OCI-LY3 (cell line): ENCODE results near the gene BAZ2B.

Experiments
- H2AFZ ChIP-seq: fragments of 200-600, 300-600 bp; shearing (Covaris generic); 2 replicates; pipeline ENCODE4 v1.6.0; 2014; ENCODE audit warnings: antibody characterized with exemption, low read depth, low read length
- H3K27ac ChIP-seq: fragments of 200-600, 300-600 bp; sonication (generic); 2 replicates; pipeline ENCODE4 v1.5.1; 2014; ENCODE audit warnings: mild to moderate bottlenecking, low read length, moderate library complexity, mixed read lengths
- H3K27me3 ChIP-seq: fragments of 200-600, 300-600 bp; sonication (generic); 2 replicates; pipeline ENCODE4 v1.6.1; 2014; ENCODE audit warnings: low read depth, low read length, mixed read lengths
- H3K36me3 ChIP-seq: fragments of 200-600, 300-600 bp; sonication (generic); replicated peaks from 2 replicates; pipeline ENCODE3; 2014; ENCODE audit warnings: low read depth, low read length, mixed read lengths
- H3K4me1 ChIP-seq: fragments of 300-600, 200-600 bp; sonication (generic); 2 replicates; pipeline ENCODE4 v1.6.1; 2014; ENCODE audit warnings: low read length, mixed read lengths
- H3K4me2 ChIP-seq: fragments of 200-600, 300-600 bp; sonication (generic); 2 replicates; pipeline ENCODE4 v1.6.1; 2014; ENCODE audit warnings: low read length, mixed read lengths
- H3K4me3 ChIP-seq: fragments of 300-600, 200-600 bp; sonication (generic); 2 replicates; pipeline ENCODE4 v1.5.1; 2014; ENCODE audit warnings: antibody characterized with exemption, mild to moderate bottlenecking, low read length, moderate library complexity
- H3K79me2 ChIP-seq: fragments of 300-600, 200-600 bp; shearing (Covaris generic); 2 replicates; pipeline ENCODE4 v1.6.1; 2014; ENCODE audit warnings: mild to moderate bottlenecking, low read length, mixed read lengths
- H3K9ac ChIP-seq: fragments of 300-600, 200-600 bp; shearing (Covaris generic); 2 replicates; pipeline ENCODE4 v1.6.0; 2014; ENCODE audit warnings: mild to moderate bottlenecking, low read length, moderate library complexity
- H3K9me3 ChIP-seq: fragments of 200-600, 300-600 bp; shearing (Covaris generic); 2 replicates; pipeline ENCODE4 v1.6.1; 2014; ENCODE audit warnings: low read length, mixed read lengths; ENCODE audit not compliant: insufficient read depth
- H4K20me1 ChIP-seq: fragments of 200-600, 300-600 bp; sonication (generic); 2 replicates; pipeline ENCODE4 v1.6.1; 2016; ENCODE audit warnings: low read length, mixed read lengths; ENCODE audit not compliant: insufficient read depth
- CTCF ChIP-seq: fragments of 200-600, 300-600 bp; sonication (generic); IDR thresholded peaks from 2 replicates; pipeline ENCODE4 v1.5.1; 2014; ENCODE audit warnings: antibody characterized with exemption, low read length, low read depth
- EZH2phosphoT487 ChIP-seq: fragments of 200-600 bp; shearing (Covaris generic); IDR thresholded peaks from 2 replicates; pipeline ENCODE4 v1.6.1; 2018; ENCODE audit warnings: antibody characterized with exemption, mixed run types, low read depth

Gene BAZ2B

GRCh38 chr2:159349674-159350299 is 266.6 kb downstream of the BAZ2B start:
- TF ChIP-seq EZH2phosphoT487 (no peak), CTCF (no peak)
- no peak overlapping the region for H3K4me3 ChIP-seq
- H3K79me2 ChIP-seq: no peaks in the 10 kb centered on the region
- no peak overlapping the region for H3K27ac ChIP-seq
- no peak overlapping the region for H2AFZ ChIP-seq
- H3K4me2 ChIP-seq: no peak overlapping the region
- H3K4me1 ChIP-seq: no peaks in the 10 kb centered on the region
- H3K27me3 ChIP-seq: no peaks in the 10 kb centered on the region
- H3K9ac ChIP-seq: no peak overlapping the region
- H3K36me3 ChIP-seq: no peaks in the 10 kb centered on the region
- no peaks in the 10 kb centered on the region for H4K20me1 ChIP-seq
- H3K9me3 ChIP-seq: no peaks in the 10 kb centered on the region

GRCh38 chr2:159326569-159327255 is 289.6 kb downstream of the BAZ2B start:
- Histone ChIP-seq H2AFZ (no peak overlapping the region), H3K4me1 (peaks cover 9% of the 10 kb centered on the region), H3K9ac (no peak overlapping the region), H3K9me3 (no peaks in the 10 kb centered on the region), H3K4me2 (no peak overlapping the region), H3K4me3 (no peak overlapping the region), H3K27ac (no peak overlapping the region), H3K36me3 (no peaks in the 10 kb centered on the region), H3K27me3 (no peaks in the 10 kb centered on the region), H3K79me2 (no peaks in the 10 kb centered on the region), H4K20me1 (no peaks in the 10 kb centered on the region)
- TF ChIP-seq CTCF (no peak), EZH2phosphoT487 (no peak)

GRCh38 chr2:159322419-159322818 is 293.9 kb downstream of the BAZ2B start:
- no peaks in the 10 kb centered on the region for H3K79me2 ChIP-seq
- H3K4me3 ChIP-seq: no peak overlapping the region
- H3K9ac ChIP-seq: no peak overlapping the region
- H2AFZ ChIP-seq: no peak overlapping the region
- H3K36me3 ChIP-seq: no peaks in the 10 kb centered on the region
- no peaks in the 10 kb centered on the region for H4K20me1 ChIP-seq
- no peaks in the 10 kb centered on the region for H3K9me3 ChIP-seq
- TF ChIP-seq CTCF (no peak), EZH2phosphoT487 (no peak)
- H3K27ac ChIP-seq: no peak overlapping the region
- H3K4me1 ChIP-seq: peaks cover 13% of the 10 kb centered on the region
- no peaks in the 10 kb centered on the region for H3K27me3 ChIP-seq
- no peak overlapping the region for H3K4me2 ChIP-seq

- H3K4me1 ChIP-seq: peaks cover 10% of the 10 kb centered on the region
- H4K20me1 ChIP-seq: no peaks in the 10 kb centered on the region
Observed at GRCh38 chr2:159317392-159318088, 298.8 kb downstream of the BAZ2B start.

More at GRCh38 chr2:159317392-159318088, 298.8 kb downstream of the BAZ2B start:
- no peak for TF ChIP-seq CTCF
- TF ChIP-seq EZH2phosphoT487: no peak
- Histone ChIP-seq H3K79me2 (no peaks in the 10 kb centered on the region), H3K4me3 (no peak overlapping the region), H3K9ac (no peak overlapping the region), H3K36me3 (no peaks in the 10 kb centered on the region), H3K27me3 (no peaks in the 10 kb centered on the region), H2AFZ (no peak overlapping the region), H3K27ac (no peak overlapping the region), H3K4me2 (0 out of 2 replicates have a peak overlapping the region, but pooled peaks have one; percentile 0), H3K9me3 (no peaks in the 10 kb centered on the region)
